IPS-20b (cell line): Measurements from ENCODE around the gene CRIM1.
"Not testable (repeated sequence)": the region's sequence is repeated elsewhere in the genome, so short reads cannot be mapped to it uniquely, and the experiment has no call there.

ENCODE experiments used
- H3K27ac ChIP-seq: one replicate; pipeline ENCODE4 v1.5.1; 2013; ENCODE audit warnings: low read length
- H3K27me3 ChIP-seq: 2 replicates; pipeline ENCODE4 v1.6.1; 2013; ENCODE audit warnings: mild to moderate bottlenecking, low read length, inconsistent platforms; ENCODE audit not compliant: insufficient read depth
- H3K36me3 ChIP-seq: 2 replicates; pipeline ENCODE4 v1.6.1; 2013; ENCODE audit warnings: low read depth, mild to moderate bottlenecking, inconsistent platforms, low read length, moderate library complexity; ENCODE audit not compliant: insufficient read depth
- H3K4me1 ChIP-seq: 2 replicates; pipeline ENCODE4 v1.6.1; 2013; ENCODE audit warnings: mild to moderate bottlenecking, control low read depth, inconsistent platforms, low read length, moderate library complexity; ENCODE audit not compliant: insufficient read depth
- H3K4me3 ChIP-seq: 2 replicates; pipeline ENCODE4 v1.5.1; 2013; ENCODE audit warnings: mild to moderate bottlenecking, low read length, inconsistent platforms
- H3K9ac ChIP-seq: 2 replicates; pipeline ENCODE4 v1.6.1; 2013; ENCODE audit warnings: low read depth, mild to moderate bottlenecking, inconsistent platforms, low read length, moderate library complexity
- H3K9me3 ChIP-seq: 2 replicates; pipeline ENCODE4 v1.6.1; 2013; ENCODE audit warnings: mild to moderate bottlenecking, low read depth, low read length, inconsistent platforms; ENCODE audit not compliant: insufficient read depth

The CRIM1 gene

GRCh38 chr2:36356298-36356989, 866 bp downstream of the CRIM1 start:
- Histone ChIP-seq H3K9ac (peak overlapping the region; percentile 77), H3K27ac (no peak overlapping the region), H3K9me3 (no peaks in the 10 kb centered on the region), H3K4me3 (peak overlapping the region; percentile 94), H3K27me3 (peaks cover 14% of the 10 kb centered on the region), H3K4me1 (peaks cover 36% of the 10 kb centered on the region), H3K36me3 (no peaks in the 10 kb centered on the region)

DNA sequence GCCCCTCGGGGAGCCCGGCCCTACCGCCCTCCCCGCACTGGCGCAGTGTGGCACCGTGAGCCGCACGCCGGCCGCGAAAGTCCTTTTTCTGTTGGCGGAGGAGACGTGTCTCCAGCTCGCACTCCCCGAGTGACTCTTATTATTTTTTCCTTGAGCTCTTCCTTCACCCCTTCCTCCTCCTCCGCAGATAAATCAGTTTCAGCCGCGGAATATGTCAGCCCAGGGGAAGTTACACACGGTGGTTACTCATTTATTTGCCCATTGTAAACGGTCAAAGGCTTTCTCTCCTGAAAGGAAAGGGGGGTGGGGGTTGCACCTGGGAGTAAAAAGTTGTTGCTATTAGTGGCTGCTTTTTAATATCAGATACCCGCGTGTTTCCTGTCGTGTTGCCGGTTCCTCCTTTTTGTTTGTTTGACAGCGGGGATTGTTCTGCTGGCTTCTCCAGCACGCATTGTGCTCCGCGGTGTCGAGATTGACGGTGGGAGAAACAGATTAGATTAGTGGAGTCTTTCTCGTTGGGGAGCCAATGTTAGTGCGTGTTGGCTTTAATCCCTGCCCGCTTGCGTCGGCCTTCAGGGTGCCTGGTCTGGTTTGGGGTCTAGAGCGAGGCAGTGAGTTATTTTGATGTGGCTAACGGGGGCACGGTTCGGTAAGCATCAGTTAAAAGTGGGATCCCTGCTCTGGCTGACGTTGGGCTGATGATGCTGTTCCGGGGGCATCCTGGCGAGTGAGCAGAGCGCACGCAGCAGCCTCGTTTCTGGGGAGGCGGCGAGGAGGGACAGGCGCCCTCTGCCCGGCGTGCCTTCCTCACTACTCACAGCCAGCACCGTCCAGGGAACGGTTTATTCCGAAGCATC, 1.6 kb downstream of the CRIM1 start:
- H3K36me3 ChIP-seq: no peaks in the 10 kb centered on the region
- peak overlapping the region; percentile 94 for H3K4me3 ChIP-seq
- peaks cover 43% of the 10 kb centered on the region for H3K4me1 ChIP-seq
- no peak overlapping the region for H3K27ac ChIP-seq
- peaks cover 14% of the 10 kb centered on the region for H3K27me3 ChIP-seq
- H3K9ac ChIP-seq: peak overlapping the region; percentile 77
- H3K9me3 ChIP-seq: no peaks in the 10 kb centered on the region

GRCh38 chr2:36357847-36358659, 2.5 kb downstream of the CRIM1 start:
- Histone ChIP-seq H3K4me1 (peaks cover 38% of the 10 kb centered on the region), H3K9me3 (no peaks in the 10 kb centered on the region), H3K36me3 (no peaks in the 10 kb centered on the region), H3K27ac (no peak overlapping the region), H3K9ac (peak overlapping the region; percentile 77; the same call in 1 of the 2 replicates), H3K27me3 (peaks cover 14% of the 10 kb centered on the region), H3K4me3 (peak overlapping the region; percentile 94)

DNA sequence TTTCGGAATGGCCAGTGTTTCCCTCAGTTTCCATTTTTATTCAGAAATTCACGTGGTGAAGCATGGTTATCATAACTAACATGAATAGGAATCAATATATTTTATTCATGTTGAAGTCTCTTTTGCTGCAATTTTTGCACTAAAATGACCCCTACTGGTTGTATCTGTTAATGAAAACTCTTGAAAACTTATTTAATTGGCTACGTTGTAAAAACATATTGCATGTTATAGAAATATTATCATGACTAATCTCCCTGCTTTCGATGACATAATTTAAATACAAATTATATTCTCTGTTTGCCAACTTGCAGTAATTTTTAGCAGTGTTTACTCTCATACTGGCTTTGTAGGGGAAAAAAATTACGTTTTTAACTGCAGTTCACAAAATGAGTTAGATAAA, 3.5 kb downstream of the CRIM1 start:
- Histone ChIP-seq H3K9ac (no peak overlapping the region), H3K27me3 (peaks cover 10% of the 10 kb centered on the region), H3K9me3 (no peaks in the 10 kb centered on the region), H3K27ac (no peak overlapping the region), H3K4me1 (peaks cover 41% of the 10 kb centered on the region), H3K4me3 (no peak overlapping the region), H3K36me3 (no peaks in the 10 kb centered on the region)

- H3K9ac ChIP-seq: peak overlapping the region; percentile 12; the same call in 1 of the 2 replicates
- no peaks in the 10 kb centered on the region for H3K9me3 ChIP-seq
- H3K27me3 ChIP-seq: peaks cover under 1% of the 10 kb centered on the region; the same call in 1 of the 2 replicates
- no peak overlapping the region for H3K27ac ChIP-seq
- no peaks in the 10 kb centered on the region for H3K36me3 ChIP-seq
- peak overlapping the region; percentile 22; the same call in 1 of the 2 replicates for H3K4me3 ChIP-seq
- H3K4me1 ChIP-seq: peaks cover 35% of the 10 kb centered on the region
Measured at GRCh38 chr2:36360063-36360462, 4.5 kb downstream of the CRIM1 start.

- Histone ChIP-seq H3K9me3 (no peaks in the 10 kb centered on the region), H3K4me3 (no peak overlapping the region), H3K27ac (no peak overlapping the region), H3K27me3 (no peaks in the 10 kb centered on the region; the same call in 1 of the 2 replicates), H3K36me3 (no peaks in the 10 kb centered on the region), H3K4me1 (peaks cover 35% of the 10 kb centered on the region), H3K9ac (no peak overlapping the region)
Measured at GRCh38 chr2:36360834-36361233, 5.3 kb downstream of the CRIM1 start.

DNA sequence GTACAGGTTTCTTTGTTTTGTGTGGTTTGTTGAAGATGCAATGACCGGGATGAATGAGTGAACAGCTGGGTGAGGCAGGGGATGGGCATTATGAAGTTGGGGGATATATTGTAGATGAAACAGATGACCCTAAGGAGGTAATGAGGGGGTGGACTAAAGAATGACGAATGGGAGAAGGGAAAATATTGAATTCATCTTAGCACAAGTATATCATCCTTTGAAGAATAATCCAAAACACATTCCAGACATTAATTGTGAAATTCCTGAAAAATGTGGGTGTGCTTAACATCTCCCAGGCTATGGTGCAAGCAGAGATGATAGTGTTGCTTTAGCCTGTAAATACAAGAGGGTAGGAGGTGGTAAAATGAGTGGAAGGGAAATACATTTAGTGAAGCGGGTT, 5.8 kb downstream of the CRIM1 start:
- Histone ChIP-seq H3K4me3 (no peak overlapping the region), H3K36me3 (no peaks in the 10 kb centered on the region), H3K27ac (no peak overlapping the region), H3K27me3 (no peaks in the 10 kb centered on the region; the same call in 1 of the 2 replicates), H3K4me1 (peaks cover 39% of the 10 kb centered on the region), H3K9me3 (no peaks in the 10 kb centered on the region), H3K9ac (no peak overlapping the region)

- Histone ChIP-seq H3K4me3 (no peak overlapping the region), H3K27ac (no peak overlapping the region), H3K27me3 (no peaks in the 10 kb centered on the region; the same call in 1 of the 2 replicates), H3K9me3 (no peaks in the 10 kb centered on the region), H3K9ac (no peak overlapping the region), H3K36me3 (no peaks in the 10 kb centered on the region), H3K4me1 (peaks cover 48% of the 10 kb centered on the region)
Measured at GRCh38 chr2:36362291-36362690, 6.7 kb downstream of the CRIM1 start.

GRCh38 chr2:36363085-36363484, 7.5 kb downstream of the CRIM1 start:
- H3K9me3 ChIP-seq, H3K27me3 ChIP-seq, H3K9ac ChIP-seq, H3K36me3 ChIP-seq, H3K4me3 ChIP-seq, H3K27ac ChIP-seq: not testable (repeated sequence)
- H3K4me1 ChIP-seq: peaks cover 55% of the 10 kb centered on the region

- no peaks in the 10 kb centered on the region for H3K9me3 ChIP-seq
- H3K4me1 ChIP-seq: peaks cover 62% of the 10 kb centered on the region
- peak overlapping the region; percentile 40 for H3K27ac ChIP-seq
- no peaks in the 10 kb centered on the region for H3K27me3 ChIP-seq
- peak overlapping the region; percentile 51; the same call in 1 of the 2 replicates for H3K4me3 ChIP-seq
- H3K9ac ChIP-seq: peak overlapping the region; percentile 37
- peaks cover 4% of the 10 kb centered on the region; the same call in 1 of the 2 replicates for H3K36me3 ChIP-seq
Measured at GRCh38 chr2:36366491-36367120, 11.0 kb downstream of the CRIM1 start.

DNA sequence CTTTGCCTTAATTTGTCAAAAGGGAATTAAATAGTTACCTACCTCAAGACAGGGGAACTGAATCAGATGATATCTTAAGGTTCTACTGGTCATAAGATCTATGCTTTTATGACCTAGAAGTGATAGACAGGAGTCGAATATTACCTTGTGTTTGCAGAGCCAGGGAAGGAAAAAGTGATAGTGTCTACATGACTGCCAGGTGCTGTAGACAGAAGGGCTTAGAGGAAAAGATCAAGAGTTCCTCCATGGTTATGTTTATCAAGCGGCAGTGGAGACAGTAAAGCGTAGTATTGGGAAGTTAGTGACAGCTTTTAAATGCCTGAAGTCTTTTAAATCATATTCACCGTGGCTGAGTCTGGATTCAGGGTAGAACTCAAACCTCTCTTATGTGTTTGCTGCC, 11.9 kb downstream of the CRIM1 start:
- Histone ChIP-seq H3K27ac (peak overlapping the region; percentile 40), H3K9me3 (no peaks in the 10 kb centered on the region), H3K9ac (peak overlapping the region; percentile 28), H3K4me3 (peak overlapping the region; percentile 22), H3K36me3 (peaks cover 4% of the 10 kb centered on the region; the same call in 1 of the 2 replicates), H3K4me1 (peaks cover 62% of the 10 kb centered on the region), H3K27me3 (no peaks in the 10 kb centered on the region)
